Endodermal cell (in vitro differentiated cells): ENCODE measurements around the gene HDAC5. TPM values are rescaled to one million over a fixed set of nuclear protein-coding genes. Genes with fewer than 3 reads are reported as not detected.

Source experiments
- DNase-seq: peaks from one replicate; pipeline ENCODE4 v3.0.0-alpha.2; 2017
- H3K27ac ChIP-seq: 2 replicates; pipeline ENCODE4 v1.5.1; 2013; ENCODE audit warnings: mild to moderate bottlenecking, low read depth, low read length, moderate library complexity
- H3K27me3 ChIP-seq: 2 replicates; pipeline ENCODE4 v1.6.1; 2013; ENCODE audit warnings: mild to moderate bottlenecking, low read length, moderate library complexity; ENCODE audit not compliant: insufficient read depth, control insufficient read depth, poor library complexity, severe bottlenecking
- H3K36me3 ChIP-seq: 2 replicates; pipeline ENCODE4 v1.7.0; 2013; ENCODE audit warnings: mild to moderate bottlenecking, low read length, moderate library complexity; ENCODE audit not compliant: control insufficient read depth, insufficient read depth
- H3K4me1 ChIP-seq: one replicate; pipeline ENCODE4 v1.7.0; 2013; ENCODE audit warnings: low read length; ENCODE audit not compliant: control insufficient read depth, insufficient read depth
- H3K4me3 ChIP-seq: 2 replicates; pipeline ENCODE4 v1.5.1; 2013; ENCODE audit warnings: mild to moderate bottlenecking, low read length, moderate library complexity
- H3K9ac ChIP-seq: 2 replicates; pipeline ENCODE4 v1.6.1; 2013; ENCODE audit warnings: mild to moderate bottlenecking, low read length, moderate library complexity; ENCODE audit not compliant: poor library complexity, severe bottlenecking; ENCODE audit errors: extremely low read depth
- H3K9me3 ChIP-seq: 2 replicates; pipeline ENCODE4 v1.6.1; 2013; ENCODE audit warnings: mild to moderate bottlenecking, low read length, moderate library complexity; ENCODE audit not compliant: control insufficient read depth
- H3K27ac Mint-ChIP-seq: 2 replicates; pipeline ENCODE4 v1.8.0; 2020; ENCODE audit warnings: mixed read lengths
- H3K27me3 Mint-ChIP-seq: 2 replicates; pipeline ENCODE4 v1.8.0; 2021; ENCODE audit warnings: mild to moderate bottlenecking, mixed read lengths; ENCODE audit not compliant: insufficient read depth
- H3K36me3 Mint-ChIP-seq: 2 replicates; pipeline ENCODE4 v1.8.0; 2020; ENCODE audit warnings: low read depth, mixed read lengths
- H3K4me1 Mint-ChIP-seq: 2 replicates; pipeline ENCODE4 v1.8.0; 2020; ENCODE audit warnings: mixed read lengths
- H3K4me3 Mint-ChIP-seq: 2 replicates; pipeline ENCODE4 v1.8.0; 2020; ENCODE audit warnings: mild to moderate bottlenecking, moderate library complexity, mixed read lengths
- H3K9me3 Mint-ChIP-seq: 2 replicates; pipeline ENCODE4 v1.8.0; 2020; ENCODE audit warnings: mild to moderate bottlenecking, mixed read lengths
- CTCF ChIP-seq: fragments of 200-600 bp; sonication (generic); conservative IDR thresholded peaks from 2 replicates; pipeline ENCODE4 v1.5.0; 2021; ENCODE audit warnings: antibody characterized with exemption, mild to moderate bottlenecking
- WGBS, 2 experiments: methylation state at CpG; one replicate each; pipeline versions ENCODE4 v1.1.5 to v1.1.7; 2013; ENCODE audit warnings: missing lambda C conversion rate in 2 of 2, mixed read lengths in 1 of 2; ENCODE audit not compliant: insufficient coverage in 1 of 2, insufficient read length in 1 of 2; 5-methylcytosine and 5-hydroxymethylcytosine counted together
- total RNA-seq, 2 donors: library from RNA; stranded (reverse); fragmentation: NEBNext Ultra II Directional in 1 of 2; extraction: Animal tissue kit (Norgen Biotek cat#: 25700) in 1 of 2; gene quantifications; 2 replicates in 1 of 2; 3 replicates in 1 of 2; pipeline ENCODE4 v1.2.1, GENCODE V29; 2021

Gene HDAC5
- total RNA-seq, 2 donors from 2014 or later, result 36.9 to 64.6 TPM

GRCh38 chr17:44095647-44096496, 27.6 kb downstream of the HDAC5 start:
- Mint-ChIP-seq H3K27ac (peak overlapping the region; percentile 99), H3K4me3 (peak overlapping the region; percentile 65), H3K4me1 (peaks cover 4% of the 10 kb centered on the region), H3K27me3 (no peaks in the 10 kb centered on the region), H3K36me3 (peaks cover 18% of the 10 kb centered on the region), H3K9me3 (no peaks in the 10 kb centered on the region)
- Histone ChIP-seq H3K4me3 (peak overlapping the region; percentile 79), H3K9ac (peak overlapping the region; percentile 74), H3K27ac (peak overlapping the region; percentile 96), H3K4me1 (peaks cover 5% of the 10 kb centered on the region), H3K27me3 (no peaks in the 10 kb centered on the region), H3K9me3 (no peaks in the 10 kb centered on the region), H3K36me3 (peaks cover 19% of the 10 kb centered on the region)
- 4 to 16% methylated on average over 5 to 12 of the region's 12 CpGs for WGBS, 2 experiments
- DNase-seq, result peak; percentile 99
- no peak for TF ChIP-seq CTCF

GRCh38 chr17:44095388-44095646, 28.1 kb downstream of the HDAC5 start:
- TF ChIP-seq CTCF, result no peak
- Histone ChIP-seq H3K27me3 (no peaks in the 10 kb centered on the region), H3K9ac (peak overlapping the region; percentile 74), H3K4me1 (peaks cover 5% of the 10 kb centered on the region), H3K36me3 (peaks cover 20% of the 10 kb centered on the region), H3K9me3 (no peaks in the 10 kb centered on the region), H3K4me3 (peak overlapping the region; percentile 79), H3K27ac (peak overlapping the region; percentile 96)
- Mint-ChIP-seq H3K36me3 (peaks cover 19% of the 10 kb centered on the region), H3K27ac (peak overlapping the region; percentile 99), H3K4me1 (peaks cover 4% of the 10 kb centered on the region), H3K4me3 (peak overlapping the region; percentile 65), H3K27me3 (no peaks in the 10 kb centered on the region), H3K9me3 (no peaks in the 10 kb centered on the region)
- WGBS, 2 experiments, result 15 to 20% methylated on average over 1 to 2 of the region's 2 CpGs
- no peak for DNase-seq

GRCh38 chr17:44094701-44095387, 28.6 kb downstream of the HDAC5 start:
- DNase-seq, result no peak
- Mint-ChIP-seq H3K4me1 (peaks cover 4% of the 10 kb centered on the region), H3K9me3 (no peaks in the 10 kb centered on the region), H3K4me3 (no peak overlapping the region), H3K36me3 (peaks cover 19% of the 10 kb centered on the region), H3K27me3 (no peaks in the 10 kb centered on the region), H3K27ac (no peak overlapping the region)
- 87 to 94% methylated on average over 7 of the region's 8 CpGs for WGBS, 2 experiments
- no peak for TF ChIP-seq CTCF
- peak overlapping the region; percentile 74 for H3K9ac ChIP-seq
- peak overlapping the region; percentile 79 for H3K4me3 ChIP-seq
- no peaks in the 10 kb centered on the region for H3K27me3 ChIP-seq
- peaks cover 5% of the 10 kb centered on the region for H3K4me1 ChIP-seq
- H3K9me3 ChIP-seq, result no peaks in the 10 kb centered on the region
- H3K27ac ChIP-seq, result peak overlapping the region; percentile 96
- peaks cover 20% of the 10 kb centered on the region for H3K36me3 ChIP-seq
